ENCODE results near the gene CORO6. TPM values are rescaled to one million over a fixed set of nuclear protein-coding genes. Genes with fewer than 3 reads are reported as not detected.

CORO6 gene
- total RNA-seq, 4 donors from 2014 or later, result 2.0 to 39.9 (median 6.5) TPM

DNA sequence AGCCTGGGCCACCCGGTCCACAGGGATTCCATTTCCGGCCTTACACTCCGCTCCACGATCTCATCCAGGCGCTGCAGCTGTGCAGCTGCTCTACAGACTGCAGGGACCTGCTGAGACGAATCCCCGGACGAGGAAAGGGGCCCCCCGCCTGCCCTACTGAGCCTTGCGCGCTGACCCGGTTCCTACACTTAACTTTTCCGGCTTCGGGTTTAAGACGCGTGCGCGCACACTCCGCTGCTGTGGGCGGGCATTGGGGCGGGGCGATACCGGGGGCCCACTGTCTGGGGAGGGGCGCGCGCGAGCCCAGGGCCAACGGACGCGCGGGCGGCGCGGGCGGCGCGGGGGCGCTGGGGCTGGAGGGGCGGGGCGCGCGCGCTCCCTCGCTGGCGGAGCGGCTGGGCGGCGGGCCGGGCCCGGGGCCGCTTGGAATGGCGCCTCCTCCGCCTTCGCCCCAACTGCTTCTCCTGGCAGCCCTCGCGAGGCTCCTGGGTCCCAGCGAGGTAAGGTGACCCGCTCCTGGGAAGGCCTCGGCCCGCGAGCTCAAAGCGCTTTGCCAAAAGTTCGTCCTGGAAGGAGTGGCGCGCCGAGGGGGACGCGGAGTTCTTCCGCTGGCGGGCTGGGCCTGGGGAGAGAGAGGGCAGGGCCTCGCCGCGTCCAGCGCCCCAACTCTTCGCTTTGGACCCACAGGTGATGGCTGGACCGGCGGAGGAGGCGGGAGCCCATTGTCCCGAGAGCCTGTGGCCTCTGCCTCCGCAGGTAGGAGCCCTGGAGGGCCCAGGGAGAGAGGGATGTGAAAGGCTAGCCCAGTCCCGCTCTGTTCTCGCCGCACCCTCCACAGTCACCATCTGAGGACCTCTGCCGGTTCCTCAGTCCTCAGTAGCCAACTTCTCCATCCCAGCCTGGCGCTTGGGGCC, 54.1 kb downstream of the CORO6 start, which contains the start of gene TP53I13:
TSS of gene TP53I13 (plus strand) at position 371 of the 914 bp plus-strand sequence. CDS start at position 429, 58 bp downstream.
- TF ChIP-seq POLR2A (IDR thresholded peaks at IDR 0.05), result peak in 3 of 4 donors; percentile 23 to 83 (median 45)
- TF ChIP-seq, protein P1, sequence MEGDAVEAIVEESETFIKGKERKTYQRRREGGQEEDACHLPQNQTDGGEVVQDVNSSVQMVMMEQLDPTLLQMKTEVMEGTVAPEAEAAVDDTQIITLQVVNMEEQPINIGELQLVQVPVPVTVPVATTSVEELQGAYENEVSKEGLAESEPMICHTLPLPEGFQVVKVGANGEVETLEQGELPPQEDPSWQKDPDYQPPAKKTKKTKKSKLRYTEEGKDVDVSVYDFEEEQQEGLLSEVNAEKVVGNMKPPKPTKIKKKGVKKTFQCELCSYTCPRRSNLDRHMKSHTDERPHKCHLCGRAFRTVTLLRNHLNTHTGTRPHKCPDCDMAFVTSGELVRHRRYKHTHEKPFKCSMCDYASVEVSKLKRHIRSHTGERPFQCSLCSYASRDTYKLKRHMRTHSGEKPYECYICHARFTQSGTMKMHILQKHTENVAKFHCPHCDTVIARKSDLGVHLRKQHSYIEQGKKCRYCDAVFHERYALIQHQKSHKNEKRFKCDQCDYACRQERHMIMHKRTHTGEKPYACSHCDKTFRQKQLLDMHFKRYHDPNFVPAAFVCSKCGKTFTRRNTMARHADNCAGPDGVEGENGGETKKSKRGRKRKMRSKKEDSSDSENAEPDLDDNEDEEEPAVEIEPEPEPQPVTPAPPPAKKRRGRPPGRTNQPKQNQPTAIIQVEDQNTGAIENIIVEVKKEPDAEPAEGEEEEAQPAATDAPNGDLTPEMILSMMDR (IDR thresholded peaks at IDR 0.05), result no peak
- H3K27ac ChIP-seq, result peak within 1 kb of the TSS; percentile 79 to 93 (median 90)
- no peaks in the 10 kb centered on the region for H3K27me3 ChIP-seq
- intact Hi-C loops (cut with DNase I), result no loop called here
- H3K4me3 ChIP-seq, result peak within 1 kb of the TSS; percentile 58 to 79 (median 70)
- H3K4me1 ChIP-seq, result peaks cover 24 to 89% (median 33%) of the 10 kb centered on the region in 3 donors
- no peaks in the 10 kb centered on the region for H3K9me3 ChIP-seq
- DNase-seq, result peak; percentile 58
- WGBS, 2 donors, result 0 to 2% methylated on average over 8 to 31 of the region's 85 CpGs
- peaks cover 0 to 10% (median 0%) of the 10 kb centered on the region in 3 donors for H3K36me3 ChIP-seq

DNA sequence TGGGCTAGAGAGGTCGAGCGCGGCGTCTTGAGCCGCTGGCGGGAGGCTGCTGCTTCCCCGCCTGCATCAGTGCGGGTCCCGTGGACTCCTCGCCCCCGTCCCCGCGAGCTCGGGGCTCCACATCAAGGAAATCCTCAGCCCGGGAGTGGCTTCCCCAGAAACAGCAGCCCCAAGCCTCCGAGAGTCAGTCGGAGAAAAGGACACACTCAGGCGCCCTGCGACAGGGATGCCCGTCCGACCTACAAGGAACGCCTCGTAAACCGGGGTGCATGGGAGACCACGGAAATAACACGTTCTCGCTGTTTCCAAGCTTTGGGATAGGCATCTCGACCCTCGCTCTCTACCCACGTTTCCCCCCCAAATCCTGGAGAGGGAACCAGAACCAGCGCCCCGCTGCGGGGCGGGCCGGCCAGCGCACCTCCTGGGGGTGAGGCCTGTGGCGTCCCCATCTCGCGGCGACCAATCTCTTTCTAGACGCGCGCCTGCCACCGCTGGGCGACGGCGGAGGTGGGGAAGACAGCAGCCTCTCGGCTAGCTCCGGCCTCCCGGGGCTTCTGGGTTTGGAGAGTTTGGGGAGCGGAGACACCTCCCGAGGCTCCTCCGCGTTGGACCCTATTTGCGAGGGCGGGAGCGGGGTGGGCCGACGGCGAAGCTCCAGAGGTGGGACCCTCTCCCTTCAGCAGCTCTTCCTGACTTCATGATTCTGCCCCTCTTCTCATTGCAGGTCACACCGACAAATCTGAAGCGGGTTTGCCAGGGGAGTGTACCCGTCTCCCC, 55.0 kb downstream of the CORO6 start:
- peaks cover 0 to 3% (median 0%) of the 10 kb centered on the region in 3 donors for H3K36me3 ChIP-seq
- H3K4me3 ChIP-seq, result peak overlapping the region; percentile 58 to 79 (median 70)
- WGBS, 2 donors, result 0% methylated on average over 2 of the region's 63 CpGs; no CpG with 5 or more reads in 1 of the 2 donors
- no peaks in the 10 kb centered on the region for H3K9me3 ChIP-seq
- H3K27ac ChIP-seq, result peak overlapping the region; percentile 79 to 93 (median 90)
- no peaks in the 10 kb centered on the region for H3K27me3 ChIP-seq
- peaks cover 24 to 81% (median 29%) of the 10 kb centered on the region in 3 donors for H3K4me1 ChIP-seq
- DNase-seq, result no peak
- TF ChIP-seq, protein P1 (IDR thresholded peaks at IDR 0.05), result peak in 5 of 6 experiments; percentile 10 to 51 (median 46)
- no peak for TF ChIP-seq POLR2A (IDR thresholded peaks at IDR 0.05)
- intact Hi-C loops (cut with DNase I), result no loop called here

DNA sequence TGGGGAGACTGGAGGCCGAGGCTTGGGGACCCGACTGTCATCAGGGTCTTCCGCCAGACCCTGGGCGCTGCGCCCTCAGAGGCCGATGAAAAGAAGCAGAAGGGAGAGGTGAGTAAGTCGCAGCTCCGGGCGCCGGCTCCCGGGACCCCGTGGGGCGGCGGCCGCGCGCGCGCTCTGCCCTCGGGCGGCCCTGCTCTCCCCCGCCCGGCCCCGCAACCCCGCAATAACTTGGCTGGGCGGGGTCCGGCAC, 55.5 kb downstream of the CORO6 start:
- no peak for DNase-seq
- peaks cover 18 to 79% (median 28%) of the 10 kb centered on the region in 3 donors for H3K4me1 ChIP-seq

DNA sequence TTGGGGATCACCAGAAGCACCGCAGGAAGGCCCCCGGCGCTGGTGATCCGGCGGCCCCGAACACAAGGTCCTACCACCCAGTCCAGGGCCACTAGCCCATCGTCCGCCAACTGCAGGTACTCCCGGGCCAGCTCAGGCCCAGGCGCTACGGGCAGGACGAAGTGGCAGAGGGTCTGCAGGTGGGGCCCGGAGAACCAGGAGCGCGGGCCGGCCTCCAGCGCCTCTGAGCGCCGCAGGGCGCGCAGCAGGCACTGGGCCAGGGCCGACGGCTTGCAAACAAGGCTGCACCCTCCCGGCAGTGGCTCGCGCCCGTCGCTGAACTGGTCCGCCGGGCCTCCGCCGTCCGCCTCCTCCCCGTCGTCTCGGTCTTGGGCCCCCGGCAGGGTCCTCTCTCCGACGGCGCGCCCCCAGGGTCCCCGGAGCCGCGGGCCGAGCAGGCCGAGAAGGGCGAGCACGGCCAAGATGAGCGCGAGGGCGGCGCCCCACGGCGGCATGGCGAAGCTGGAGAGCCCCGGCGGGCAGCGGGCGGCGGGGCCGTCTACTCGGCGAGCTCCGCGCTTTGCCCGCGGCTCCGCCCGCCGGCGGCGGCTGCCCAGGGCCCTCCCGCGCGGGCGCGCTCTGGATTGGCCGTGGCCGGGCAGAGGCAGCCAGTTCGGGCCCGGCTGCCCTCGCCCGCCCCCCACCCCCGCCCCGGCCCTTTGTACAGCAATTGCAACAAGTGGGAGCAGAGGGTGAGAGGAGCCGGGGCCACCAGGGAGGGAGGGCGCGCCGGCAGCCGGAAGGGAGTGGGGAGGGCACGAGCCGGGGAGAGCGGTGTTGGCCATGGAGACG, 56.0 kb downstream of the CORO6 start, which contains the start of gene ABHD15:
TSS of gene ABHD15 (minus strand) at position 565 of the 831 bp plus-strand sequence. CDS start at position 494, 71 bp downstream.
- peak within 1 kb of the TSS; percentile 79 to 93 (median 90) for H3K27ac ChIP-seq
- no peak for DNase-seq
- WGBS, 2 donors, result 0% methylated on average over 9 of the region's 94 CpGs; no CpG with 5 or more reads in 1 of the 2 donors
- H3K4me3 ChIP-seq, result peak within 1 kb of the TSS; percentile 58 to 79 (median 70)
- TF ChIP-seq, protein P1 (IDR thresholded peaks at IDR 0.05), result peak in 2 of 6 experiments; percentile 5 to 10
- TF ChIP-seq POLR2A (IDR thresholded peaks at IDR 0.05), result peak in 2 of 4 donors; percentile 66 to 70
- no peaks in the 10 kb centered on the region for H3K27me3 ChIP-seq
- H3K36me3 ChIP-seq, result peaks cover 0 to 12% (median 0%) of the 10 kb centered on the region in 3 donors
- peaks cover 14 to 79% (median 24%) of the 10 kb centered on the region in 3 donors for H3K4me1 ChIP-seq
- intact Hi-C loops (cut with DNase I), result no loop called here
- H3K9me3 ChIP-seq, result no peaks in the 10 kb centered on the region

More for the DNA sequence above, 55.5 kb downstream of the CORO6 start:
- 0% methylated on average over 4 of the region's 27 CpGs for WGBS, 2 donors
- H3K9me3 ChIP-seq, result no peaks in the 10 kb centered on the region
- intact Hi-C loops (cut with DNase I), result no loop called here
- peak overlapping the region; percentile 79 to 93 (median 90) for H3K27ac ChIP-seq
- H3K36me3 ChIP-seq, result peaks cover 0 to 7% (median 0%) of the 10 kb centered on the region in 3 donors
- no peaks in the 10 kb centered on the region for H3K27me3 ChIP-seq
- peak overlapping the region; percentile 58 to 79 (median 70) for H3K4me3 ChIP-seq
- TF ChIP-seq, protein P1 (IDR thresholded peaks at IDR 0.05), result no peak
- TF ChIP-seq POLR2A (IDR thresholded peaks at IDR 0.05), result no peak
